GM19099 (cell line): Measurements from ENCODE around the gene NSMCE3.
A peak's percentile ranks its signal among the peaks of the same experiment; 100 is the strongest.

Experiments
- POLR2A ChIP-seq: IDR thresholded peaks from 3 replicates; pipeline ENCODE4 v1.6.1; 2011; ENCODE audit warnings: low read depth; ENCODE audit not compliant: insufficient read length; ENCODE audit errors: extremely low read depth

Gene NSMCE3

GRCh38 chr15:29269485-29270168, at the start of gene NSMCE3:
Gene NSMCE3, minus strand, starts transcription at chr15:29269822. Its CDS starts 117 bp downstream, at chr15:29269705.
- TF ChIP-seq POLR2A = peak; percentile 88

GRCh38 chr15:29316422-29316821, 46.8 kb upstream of the NSMCE3 start:
- no peak for TF ChIP-seq POLR2A

GRCh38 chr15:29312387-29312786, 42.8 kb upstream of the NSMCE3 start:
- TF ChIP-seq POLR2A = no peak

- no peak for TF ChIP-seq POLR2A
Measured at GRCh38 chr15:29311696-29312095, 42.1 kb upstream of the NSMCE3 start.

GRCh38 chr15:29309139-29309538, 39.5 kb upstream of the NSMCE3 start:
- TF ChIP-seq POLR2A = no peak

- TF ChIP-seq POLR2A = no peak
Measured at GRCh38 chr15:29308299-29308698, 38.7 kb upstream of the NSMCE3 start.

- no peak for TF ChIP-seq POLR2A
Measured at GRCh38 chr15:29305556-29305955, 35.9 kb upstream of the NSMCE3 start.

GRCh38 chr15:29302871-29303270, 33.2 kb upstream of the NSMCE3 start:
- no peak for TF ChIP-seq POLR2A

GRCh38 chr15:29299784-29300183, 30.2 kb upstream of the NSMCE3 start:
- TF ChIP-seq POLR2A = no peak

- no peak for TF ChIP-seq POLR2A
Measured at GRCh38 chr15:29299331-29299730, 29.7 kb upstream of the NSMCE3 start.

GRCh38 chr15:29294732-29295325, 25.2 kb upstream of the NSMCE3 start:
- TF ChIP-seq POLR2A = no peak

- no peak for TF ChIP-seq POLR2A
Measured at GRCh38 chr15:29291067-29291845, 21.6 kb upstream of the NSMCE3 start.

GRCh38 chr15:29289173-29289572, 19.6 kb upstream of the NSMCE3 start:
- no peak for TF ChIP-seq POLR2A

GRCh38 chr15:29285386-29285785, 15.8 kb upstream of the NSMCE3 start:
- TF ChIP-seq POLR2A = no peak

GRCh38 chr15:29283381-29283780, 13.8 kb upstream of the NSMCE3 start:
- no peak for TF ChIP-seq POLR2A

- TF ChIP-seq POLR2A = no peak
Measured at GRCh38 chr15:29280514-29280913, 10.9 kb upstream of the NSMCE3 start.
